HG03095 (cell line): ENCODE data around the gene ABCC11.

ENCODE experiments used
- ATAC-seq: cut with Tn5 transposase; IDR thresholded peaks from one replicate; pipeline ENCODE4 v1.9.1; 2021; ENCODE audit warnings: moderate library complexity; ENCODE audit not compliant: unreplicated experiment

Gene ABCC11

GRCh38 chr16:48247311-48247710 lies at the start of gene ABCC11:
ABCC11 (minus strand) TSS chr16:48247539; CDS start chr16:48231921, 15,618 bp downstream.
- ATAC-seq: no peak

- ATAC-seq: no peak
Measured at GRCh38 chr16:48295488-48296281, 48.3 kb upstream of the ABCC11 start.

GRCh38 chr16:48294724-48295123 lies 47.4 kb upstream of the ABCC11 start:
- ATAC-seq: no peak

GRCh38 chr16:48292452-48292851 lies 45.1 kb upstream of the ABCC11 start:
- no peak for ATAC-seq

- no peak for ATAC-seq
Measured at GRCh38 chr16:48291754-48292153, 44.4 kb upstream of the ABCC11 start.

- no peak for ATAC-seq
Measured at GRCh38 chr16:48291303-48291702, 44.0 kb upstream of the ABCC11 start.

GRCh38 chr16:48287239-48287638 lies 39.9 kb upstream of the ABCC11 start:
- ATAC-seq: no peak

GRCh38 chr16:48284772-48285409 lies 37.6 kb upstream of the ABCC11 start:
- ATAC-seq: no peak

GRCh38 chr16:48282636-48283263 lies 35.4 kb upstream of the ABCC11 start:
- ATAC-seq: no peak

GRCh38 chr16:48280546-48280945 lies 33.2 kb upstream of the ABCC11 start:
- ATAC-seq: no peak

GRCh38 chr16:48279199-48279598 lies 31.9 kb upstream of the ABCC11 start:
- ATAC-seq: no peak

- no peak for ATAC-seq
Measured at GRCh38 chr16:48277158-48277557, 29.8 kb upstream of the ABCC11 start.

- no peak for ATAC-seq
Measured at GRCh38 chr16:48276102-48276501, 28.8 kb upstream of the ABCC11 start.

GRCh38 chr16:48274476-48274875 lies 27.1 kb upstream of the ABCC11 start:
- no peak for ATAC-seq

- ATAC-seq: no peak
Measured at GRCh38 chr16:48272837-48273421, 25.6 kb upstream of the ABCC11 start.

GRCh38 chr16:48271728-48272127 lies 24.4 kb upstream of the ABCC11 start:
- no peak for ATAC-seq

- ATAC-seq: no peak
Measured at GRCh38 chr16:48269011-48269410, 21.7 kb upstream of the ABCC11 start.

GRCh38 chr16:48262631-48263030 lies 15.3 kb upstream of the ABCC11 start:
- ATAC-seq: no peak

GRCh38 chr16:48261569-48261968 lies 14.2 kb upstream of the ABCC11 start:
- ATAC-seq: no peak

- no peak for ATAC-seq
Measured at GRCh38 chr16:48256579-48257177, 9.3 kb upstream of the ABCC11 start.

GRCh38 chr16:48252013-48252412 lies 4.7 kb upstream of the ABCC11 start:
- ATAC-seq: no peak
